Left ventricle myocardium inferior (tissue), 1 donor: ENCODE data around the gene PSTPIP1. TPM values are rescaled to one million over a fixed set of nuclear protein-coding genes. Genes with fewer than 3 reads are reported as not detected.

Experiments
- DNase-seq: peaks from one replicate; pipeline ENCODE4 v3.0.0-alpha.2; 2020
- H3K27ac ChIP-seq: fragments of 200-600 bp; replicated peaks from 2 replicates; pipeline ENCODE4 v1.8.0; 2021
- H3K27me3 ChIP-seq: fragments of 200-600 bp; 2 replicates; pipeline ENCODE4 v1.8.0; 2021; ENCODE audit warnings: low read depth
- H3K36me3 ChIP-seq: fragments of 200-600 bp; 2 replicates; pipeline ENCODE4 v1.8.0; 2021
- H3K4me1 ChIP-seq: fragments of 200-600 bp; 2 replicates; pipeline ENCODE4 v1.8.0; 2021
- H3K4me3 ChIP-seq: fragments of 200-600 bp; 2 replicates; pipeline ENCODE4 v1.8.0; 2021; ENCODE audit warnings: mild to moderate bottlenecking, moderate library complexity
- H3K9me3 ChIP-seq: fragments of 200-600 bp; replicated peaks from 2 replicates; pipeline ENCODE4 v1.8.0; 2021
- intact Hi-C: fragments of 100-400 bp; cut with micrococcal nuclease; formaldehyde crosslinking; loops from one replicate; pipeline ENCODE4 v1.11.0; 2022
- total RNA-seq: library from RNA; stranded (reverse); fragmentation: NEBNext Ultra II Directional; extraction: Animal tissue kit (Norgen Biotek cat#: 25700); gene quantifications from one replicate; pipeline ENCODE4 v1.2.1, GENCODE V29; 2021
- TF ChIP-seq, protein P1 (sequence below): fragments of 200-600 bp; IDR thresholded peaks from 2 replicates; pipeline ENCODE4 v1.8.0; 2021; ENCODE audit warnings: antibody characterized with exemption, mild to moderate bottlenecking, borderline replicate concordance
- donor health status: DM: no; HTN: yes; CAD: no; lungs with severe emphysema.

PSTPIP1 gene
- total RNA-seq, 1 donor from 2014 or later, result 3.5 TPM

DNA sequence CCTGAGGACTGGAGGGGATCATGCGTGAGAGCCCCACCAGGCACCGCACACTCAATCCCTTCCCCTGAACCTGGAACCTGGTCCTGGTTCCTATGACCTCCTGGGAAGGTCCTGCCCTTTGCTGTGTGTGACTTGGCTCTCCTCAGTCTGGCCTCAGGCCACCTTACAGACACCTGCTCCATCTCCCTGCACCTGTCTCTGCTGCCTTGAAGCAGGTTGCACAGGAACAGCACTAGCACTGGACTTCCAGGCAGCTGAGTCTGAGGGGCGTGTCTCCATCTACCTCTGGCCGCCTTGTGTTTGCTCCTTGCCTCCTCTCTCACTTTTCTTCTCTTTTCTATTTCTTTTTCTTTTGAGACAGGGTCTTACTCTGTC is 15.4 kb downstream of the PSTPIP1 start:
- TF ChIP-seq, protein P1, sequence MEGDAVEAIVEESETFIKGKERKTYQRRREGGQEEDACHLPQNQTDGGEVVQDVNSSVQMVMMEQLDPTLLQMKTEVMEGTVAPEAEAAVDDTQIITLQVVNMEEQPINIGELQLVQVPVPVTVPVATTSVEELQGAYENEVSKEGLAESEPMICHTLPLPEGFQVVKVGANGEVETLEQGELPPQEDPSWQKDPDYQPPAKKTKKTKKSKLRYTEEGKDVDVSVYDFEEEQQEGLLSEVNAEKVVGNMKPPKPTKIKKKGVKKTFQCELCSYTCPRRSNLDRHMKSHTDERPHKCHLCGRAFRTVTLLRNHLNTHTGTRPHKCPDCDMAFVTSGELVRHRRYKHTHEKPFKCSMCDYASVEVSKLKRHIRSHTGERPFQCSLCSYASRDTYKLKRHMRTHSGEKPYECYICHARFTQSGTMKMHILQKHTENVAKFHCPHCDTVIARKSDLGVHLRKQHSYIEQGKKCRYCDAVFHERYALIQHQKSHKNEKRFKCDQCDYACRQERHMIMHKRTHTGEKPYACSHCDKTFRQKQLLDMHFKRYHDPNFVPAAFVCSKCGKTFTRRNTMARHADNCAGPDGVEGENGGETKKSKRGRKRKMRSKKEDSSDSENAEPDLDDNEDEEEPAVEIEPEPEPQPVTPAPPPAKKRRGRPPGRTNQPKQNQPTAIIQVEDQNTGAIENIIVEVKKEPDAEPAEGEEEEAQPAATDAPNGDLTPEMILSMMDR, result no peak
- no peak overlapping the region for H3K27ac ChIP-seq
- H3K4me1 ChIP-seq, result peaks cover 2% of the 10 kb centered on the region
- no peak overlapping the region for H3K4me3 ChIP-seq
- H3K9me3 ChIP-seq, result no peaks in the 10 kb centered on the region
- no peaks in the 10 kb centered on the region for H3K27me3 ChIP-seq
- H3K36me3 ChIP-seq, result no peaks in the 10 kb centered on the region
- DNase-seq, result no peak
- intact Hi-C loops, result no loop called here

DNA sequence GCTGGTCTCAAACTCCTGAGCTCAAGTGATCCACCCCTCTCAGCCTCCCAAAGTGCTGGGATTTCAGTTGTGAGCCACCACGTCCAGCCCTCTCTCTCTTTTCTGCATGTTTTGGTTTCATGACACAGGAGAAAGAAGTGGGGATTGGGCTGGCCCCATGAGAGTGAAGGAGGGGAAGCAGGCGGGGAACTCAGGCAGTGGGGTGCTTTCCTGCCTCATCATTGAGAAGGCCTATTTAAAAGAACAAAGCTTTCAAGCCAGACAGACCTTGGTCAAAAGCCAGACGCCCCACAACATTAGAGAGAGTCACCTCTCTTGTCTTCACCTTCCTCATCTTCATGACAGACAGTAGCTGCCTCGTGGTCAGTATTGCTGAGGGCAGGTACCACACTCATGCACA is 15.9 kb downstream of the PSTPIP1 start:
- H3K4me1 ChIP-seq, result peaks cover 8% of the 10 kb centered on the region
- H3K27ac ChIP-seq, result no peak overlapping the region
- H3K36me3 ChIP-seq, result no peaks in the 10 kb centered on the region
- no peak overlapping the region for H3K4me3 ChIP-seq
- DNase-seq, result no peak
- H3K27me3 ChIP-seq, result no peaks in the 10 kb centered on the region
- TF ChIP-seq, protein P1, result no peak
- H3K9me3 ChIP-seq, result no peaks in the 10 kb centered on the region
- intact Hi-C loops, result no loop called here

DNA sequence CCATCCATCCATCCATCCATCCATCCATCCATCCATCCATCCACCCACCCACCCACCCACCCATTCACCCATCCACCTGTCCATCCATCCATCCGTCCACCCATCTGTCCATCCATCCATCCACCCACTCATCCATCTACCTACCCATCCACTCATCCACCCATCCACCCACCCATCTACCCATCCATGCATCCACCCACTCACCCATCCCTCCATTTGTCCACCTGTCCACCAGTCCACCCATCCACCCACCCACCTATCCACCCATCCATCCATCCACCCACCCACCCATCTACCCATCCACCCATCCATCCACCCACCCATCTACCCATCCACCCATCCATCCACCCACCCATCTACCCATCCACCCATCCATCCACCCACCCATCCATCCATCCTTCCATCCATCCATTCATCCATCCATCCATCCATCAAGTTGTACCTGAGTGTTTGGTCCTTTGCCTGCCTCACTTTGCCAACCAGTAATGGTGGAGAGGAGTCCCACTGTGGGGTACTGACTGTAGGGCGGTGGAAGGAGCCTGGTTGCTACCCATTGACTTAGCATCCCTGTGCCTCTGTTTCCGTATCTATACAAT is 17.3 kb downstream of the PSTPIP1 start:
- no peak overlapping the region for H3K27ac ChIP-seq
- intact Hi-C loops, result no loop called here
- no peak overlapping the region for H3K4me3 ChIP-seq
- H3K36me3 ChIP-seq, result no peaks in the 10 kb centered on the region
- TF ChIP-seq, protein P1, result no peak
- DNase-seq, result no peak
- peaks cover 14% of the 10 kb centered on the region for H3K4me1 ChIP-seq
- H3K27me3 ChIP-seq, result no peaks in the 10 kb centered on the region
- no peaks in the 10 kb centered on the region for H3K9me3 ChIP-seq

DNA sequence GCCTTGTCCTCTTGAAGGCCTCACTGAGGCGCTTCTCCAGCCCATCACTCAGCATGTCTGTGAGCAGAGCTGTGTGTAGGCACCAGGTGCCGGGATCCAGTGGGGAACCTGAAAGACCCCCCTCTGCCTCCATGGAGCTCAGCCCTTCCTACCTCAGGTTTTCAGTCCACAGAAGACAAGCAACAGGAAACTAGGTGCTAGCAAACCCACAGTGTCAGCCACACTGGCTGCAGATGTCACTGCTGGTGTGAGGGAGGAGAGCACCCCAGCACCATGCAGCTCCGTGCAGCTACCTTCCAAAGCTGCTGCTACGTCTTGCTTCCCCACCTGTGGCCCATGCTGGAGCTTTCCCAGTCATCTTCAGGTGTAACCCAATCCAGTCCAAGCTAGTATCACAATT is 17.9 kb downstream of the PSTPIP1 start:
- intact Hi-C loops, result no loop called here
- peaks cover 14% of the 10 kb centered on the region for H3K4me1 ChIP-seq
- no peak for DNase-seq
- no peaks in the 10 kb centered on the region for H3K9me3 ChIP-seq
- H3K27ac ChIP-seq, result no peak overlapping the region
- no peaks in the 10 kb centered on the region for H3K36me3 ChIP-seq
- no peak overlapping the region for H3K4me3 ChIP-seq
- TF ChIP-seq, protein P1, result no peak
- H3K27me3 ChIP-seq, result no peaks in the 10 kb centered on the region

DNA sequence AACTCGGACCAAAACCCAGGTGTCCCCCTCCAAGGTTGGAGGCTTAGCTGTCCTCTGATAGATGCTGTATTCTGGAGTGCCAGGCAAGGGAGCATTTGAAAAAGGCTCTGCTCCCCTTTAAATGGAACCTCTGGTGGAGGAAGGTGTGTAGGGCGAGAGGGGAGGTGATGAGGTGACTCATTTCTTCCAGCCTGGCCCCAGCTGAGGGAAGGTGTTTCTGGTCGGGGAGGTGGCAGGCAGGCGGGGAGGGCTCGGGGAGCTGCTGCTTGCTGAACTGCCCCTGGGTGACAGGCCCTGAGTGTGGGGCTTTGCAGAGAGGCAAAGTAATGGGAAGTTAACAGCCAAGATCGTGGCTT is 18.8 kb downstream of the PSTPIP1 start:
- Histone ChIP-seq H3K9me3 (no peaks in the 10 kb centered on the region), H3K36me3 (no peaks in the 10 kb centered on the region), H3K4me3 (no peak overlapping the region), H3K27me3 (no peaks in the 10 kb centered on the region), H3K4me1 (peaks cover 14% of the 10 kb centered on the region), H3K27ac (no peak overlapping the region)
- intact Hi-C loops, result no loop called here
- TF ChIP-seq, protein P1, result no peak
- DNase-seq, result no peak
